Stimulated activated naive CD8-positive, alpha-beta T cell treated with anti-CD3 and anti-CD28 coated beads, Interleukin-15, Interleukin-2, amounts not matched to agents 100 ng/mL and 50 ng/mL, for 24 hours (primary cell): ENCODE measurements around the gene CEP43.

Source experiments
- H3K27ac Mint-ChIP-seq: one replicate; pipeline ENCODE4 v1.8.0; 2021; ENCODE audit warnings: mild to moderate bottlenecking, mixed read lengths
- H3K27me3 Mint-ChIP-seq: one replicate; pipeline ENCODE4 v1.8.0; 2021; ENCODE audit warnings: mixed read lengths
- H3K36me3 Mint-ChIP-seq: one replicate; pipeline ENCODE4 v1.8.0; 2021; ENCODE audit warnings: low read depth, mixed read lengths
- H3K4me1 Mint-ChIP-seq: one replicate; pipeline ENCODE4 v1.8.0; 2021; ENCODE audit warnings: low read depth, mixed read lengths
- H3K4me3 Mint-ChIP-seq: one replicate; pipeline ENCODE4 v1.8.0; 2021; ENCODE audit warnings: mild to moderate bottlenecking, mixed read lengths
- H3K9me3 Mint-ChIP-seq: one replicate; pipeline ENCODE4 v1.8.0; 2021; ENCODE audit warnings: mixed read lengths

Gene CEP43

DNA sequence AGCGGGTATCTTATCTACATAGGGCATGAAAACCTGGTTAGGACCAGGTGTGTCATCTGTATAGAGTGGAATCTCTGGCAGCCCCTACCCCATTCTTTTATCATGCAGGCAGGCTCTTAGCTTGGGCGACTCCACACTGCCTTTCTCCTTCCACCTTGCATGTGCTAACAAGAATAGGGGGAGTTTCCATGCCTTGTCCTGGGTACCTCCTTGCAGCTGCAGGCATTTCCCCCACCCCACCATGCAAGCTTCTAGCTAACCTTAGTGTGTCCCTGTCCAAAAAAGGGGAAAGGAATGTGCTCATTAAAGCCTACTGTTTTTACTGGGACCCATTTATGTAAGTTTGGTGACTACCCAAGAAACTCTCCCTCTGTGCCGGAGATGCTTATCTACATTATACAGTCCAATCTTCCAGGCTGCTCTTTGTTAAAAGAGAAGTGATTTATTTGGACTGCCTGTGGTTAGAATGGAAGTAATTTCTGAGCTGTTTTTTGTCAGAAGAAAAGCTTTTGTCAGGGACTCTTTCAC lies 10.5 kb upstream of the CEP43 start:
- H3K9me3 Mint-ChIP-seq: no peaks in the 10 kb centered on the region
- H3K27ac Mint-ChIP-seq: no peak overlapping the region
- H3K36me3 Mint-ChIP-seq: peaks cover 30% of the 10 kb centered on the region
- no peaks in the 10 kb centered on the region for H3K27me3 Mint-ChIP-seq
- H3K4me1 Mint-ChIP-seq: no peaks in the 10 kb centered on the region
- H3K4me3 Mint-ChIP-seq: no peak overlapping the region

DNA sequence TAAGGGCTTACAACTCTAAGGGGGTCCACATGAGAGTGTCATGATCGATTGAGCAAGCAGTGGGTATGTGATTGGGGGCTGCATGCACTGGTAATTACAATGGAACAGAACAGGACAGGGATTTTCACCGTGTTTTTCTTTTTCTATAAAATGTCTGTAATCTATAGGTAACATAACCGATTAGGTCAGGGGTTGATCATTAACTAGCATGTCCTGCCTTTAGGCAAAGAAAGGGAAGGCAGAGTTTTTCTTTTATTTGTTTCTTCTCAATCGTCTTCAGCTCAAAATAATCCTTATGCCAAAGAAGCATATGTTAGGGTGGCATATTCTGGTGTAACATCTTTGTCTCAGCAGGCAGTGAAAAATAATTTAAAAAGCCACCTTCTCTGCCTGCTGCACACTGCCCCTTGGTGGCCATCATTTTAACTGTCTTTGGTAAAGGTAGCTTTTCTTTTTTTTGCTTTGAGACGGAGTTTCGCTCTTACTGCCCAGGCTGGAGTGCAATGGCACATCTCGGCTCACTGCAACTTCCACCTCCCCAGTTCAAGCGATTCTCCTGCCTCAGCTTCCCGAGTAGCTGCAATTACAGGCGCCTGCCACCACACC lies 9.7 kb upstream of the CEP43 start:
- Mint-ChIP-seq H3K4me1 (no peaks in the 10 kb centered on the region), H3K27me3 (no peaks in the 10 kb centered on the region), H3K27ac (no peak overlapping the region), H3K9me3 (no peaks in the 10 kb centered on the region), H3K36me3 (peaks cover 36% of the 10 kb centered on the region), H3K4me3 (no peak overlapping the region)

DNA sequence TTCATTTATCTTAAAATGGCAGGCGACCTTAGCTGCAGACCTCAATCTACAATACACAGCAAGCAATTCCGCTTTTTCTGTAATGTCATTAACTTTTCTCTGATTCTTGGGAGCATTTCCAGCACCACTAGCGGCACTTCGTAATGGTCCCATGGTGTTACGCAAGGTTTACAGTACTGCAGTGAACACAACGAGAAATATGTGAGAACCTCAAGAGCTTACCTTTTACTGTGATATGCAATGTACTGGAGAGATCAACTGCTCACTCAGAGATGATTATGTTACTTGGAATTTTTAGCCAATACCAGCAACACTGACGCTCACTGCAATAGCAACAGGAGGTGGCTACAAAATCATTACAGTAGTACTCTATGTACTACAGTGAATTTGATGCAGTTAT lies 2.8 kb upstream of the CEP43 start:
- H3K36me3 Mint-ChIP-seq: peaks cover 52% of the 10 kb centered on the region
- peaks cover 23% of the 10 kb centered on the region for H3K4me1 Mint-ChIP-seq
- no peaks in the 10 kb centered on the region for H3K27me3 Mint-ChIP-seq
- H3K4me3 Mint-ChIP-seq: no peak overlapping the region
- H3K27ac Mint-ChIP-seq: no peak overlapping the region
- H3K9me3 Mint-ChIP-seq: no peaks in the 10 kb centered on the region

DNA sequence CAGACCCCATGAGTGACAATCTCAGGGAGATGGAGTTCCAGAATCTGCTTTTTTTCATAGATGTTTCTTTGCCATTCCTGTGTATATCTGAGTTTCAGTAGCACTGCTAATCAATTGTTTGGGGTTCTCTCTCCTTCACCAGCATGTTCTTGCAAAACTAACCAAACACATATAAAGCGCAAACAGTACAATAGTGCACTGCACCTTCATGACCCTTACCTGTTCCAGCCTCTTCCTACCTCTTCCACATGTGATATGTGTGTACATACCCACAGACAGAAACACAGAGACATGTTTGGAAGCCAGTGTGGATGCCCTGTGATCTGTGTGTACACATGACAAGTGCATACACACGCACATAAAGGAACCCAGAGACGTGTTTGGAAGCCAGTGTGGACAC lies 1.8 kb upstream of the CEP43 start:
- peaks cover 28% of the 10 kb centered on the region for H3K4me1 Mint-ChIP-seq
- peak overlapping the region; percentile 90 for H3K4me3 Mint-ChIP-seq
- peak overlapping the region; percentile 59 for H3K27ac Mint-ChIP-seq
- peaks cover 54% of the 10 kb centered on the region for H3K36me3 Mint-ChIP-seq
- no peaks in the 10 kb centered on the region for H3K27me3 Mint-ChIP-seq
- no peaks in the 10 kb centered on the region for H3K9me3 Mint-ChIP-seq

DNA sequence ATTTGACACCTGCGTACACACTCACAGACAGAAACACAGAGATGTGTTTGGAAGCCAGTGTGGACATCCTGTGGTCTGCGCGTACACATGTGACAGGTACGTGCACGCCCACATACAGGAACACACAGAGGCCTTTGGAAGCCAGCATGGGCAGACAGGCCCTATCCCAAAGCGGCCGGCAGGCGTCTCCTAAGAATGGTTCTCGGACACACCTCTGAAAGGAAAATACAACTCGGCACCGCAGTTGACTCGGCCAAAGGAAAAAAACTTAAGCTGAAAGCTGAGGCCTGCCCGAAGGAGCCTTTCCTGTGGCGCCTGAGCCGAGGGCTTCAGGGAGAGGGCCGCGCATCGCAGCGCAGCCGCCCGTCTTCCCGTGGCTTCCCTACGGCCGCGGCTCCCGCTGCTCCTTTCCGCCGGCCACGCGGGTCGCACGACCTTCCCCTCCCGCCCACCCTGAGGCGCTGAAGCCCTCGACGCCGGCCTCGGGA lies 1.4 kb upstream of the CEP43 start:
- Mint-ChIP-seq H3K27ac (peak overlapping the region; percentile 59), H3K9me3 (no peaks in the 10 kb centered on the region), H3K27me3 (no peaks in the 10 kb centered on the region), H3K4me3 (peak overlapping the region; percentile 90), H3K4me1 (peaks cover 28% of the 10 kb centered on the region), H3K36me3 (peaks cover 49% of the 10 kb centered on the region)

DNA sequence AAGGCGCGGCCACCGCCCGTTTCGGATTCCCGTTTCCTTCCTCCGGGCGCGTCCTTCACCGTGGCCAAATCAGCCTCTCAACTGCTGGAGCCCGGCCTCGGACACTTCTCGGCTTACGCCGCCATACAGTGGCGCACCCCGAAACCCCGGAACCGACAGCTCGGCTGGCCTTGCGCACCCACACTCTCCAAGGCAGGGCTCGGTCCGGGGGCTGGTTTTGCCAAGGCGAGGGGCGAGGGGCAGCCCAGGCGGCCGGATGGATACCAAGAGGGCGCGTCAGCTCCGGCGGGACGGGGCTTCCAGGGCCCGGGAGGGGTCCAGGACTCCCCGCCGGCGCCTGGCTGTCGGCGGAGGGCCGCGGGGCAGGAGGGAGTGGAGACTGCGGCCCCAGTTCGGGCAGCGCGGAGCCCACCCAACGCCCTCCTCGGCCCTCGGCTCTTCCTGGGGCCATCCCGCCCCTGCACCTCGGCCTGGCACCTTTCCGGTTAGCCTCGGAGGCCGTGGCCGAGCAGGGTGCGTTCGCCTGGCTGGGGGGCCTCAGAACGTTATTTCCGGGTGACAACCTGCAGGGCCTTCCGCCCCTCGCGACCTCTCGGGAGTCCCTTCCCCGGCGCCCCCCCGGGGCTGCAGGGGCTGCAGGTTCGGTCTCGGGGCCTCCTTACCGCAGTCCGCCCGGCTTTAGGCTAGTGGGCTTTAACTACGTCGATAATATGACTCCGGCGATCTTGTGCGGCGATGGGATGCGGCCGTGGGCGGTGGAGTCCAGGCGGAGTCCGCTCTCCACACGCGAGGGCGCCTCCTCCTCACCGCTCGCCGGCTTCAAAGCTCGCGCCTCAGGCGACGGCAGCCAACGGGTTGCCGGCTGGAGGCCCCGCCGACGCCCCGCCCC lies 697 bp upstream of the CEP43 start:
- Mint-ChIP-seq H3K4me3 (peak overlapping the region; percentile 90), H3K4me1 (peaks cover 28% of the 10 kb centered on the region), H3K27me3 (no peaks in the 10 kb centered on the region), H3K27ac (peak overlapping the region; percentile 87), H3K36me3 (peaks cover 48% of the 10 kb centered on the region), H3K9me3 (no peaks in the 10 kb centered on the region)

DNA sequence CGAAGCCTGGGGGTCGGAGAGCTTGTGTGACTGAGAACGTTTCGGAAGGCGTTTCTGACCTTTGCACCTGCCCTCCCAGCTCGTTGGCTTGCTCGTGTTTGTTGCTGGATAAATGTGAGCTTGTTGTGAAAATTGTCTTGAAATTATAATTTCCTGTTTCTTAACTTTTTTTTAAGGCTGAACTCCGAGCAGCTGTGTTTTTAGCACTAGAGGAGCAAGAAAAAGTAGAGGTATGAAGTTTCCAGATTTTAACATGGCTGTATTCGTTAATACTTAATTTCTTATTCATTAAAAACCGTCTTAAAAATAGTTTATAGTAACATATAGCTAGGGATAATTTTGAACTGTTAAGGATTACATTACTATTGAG lies 672 bp downstream of the CEP43 start:
- no peaks in the 10 kb centered on the region for H3K9me3 Mint-ChIP-seq
- peak overlapping the region; percentile 90 for H3K4me3 Mint-ChIP-seq
- no peaks in the 10 kb centered on the region for H3K27me3 Mint-ChIP-seq
- peaks cover 43% of the 10 kb centered on the region for H3K36me3 Mint-ChIP-seq
- H3K4me1 Mint-ChIP-seq: peaks cover 28% of the 10 kb centered on the region
- H3K27ac Mint-ChIP-seq: peak overlapping the region; percentile 61

DNA sequence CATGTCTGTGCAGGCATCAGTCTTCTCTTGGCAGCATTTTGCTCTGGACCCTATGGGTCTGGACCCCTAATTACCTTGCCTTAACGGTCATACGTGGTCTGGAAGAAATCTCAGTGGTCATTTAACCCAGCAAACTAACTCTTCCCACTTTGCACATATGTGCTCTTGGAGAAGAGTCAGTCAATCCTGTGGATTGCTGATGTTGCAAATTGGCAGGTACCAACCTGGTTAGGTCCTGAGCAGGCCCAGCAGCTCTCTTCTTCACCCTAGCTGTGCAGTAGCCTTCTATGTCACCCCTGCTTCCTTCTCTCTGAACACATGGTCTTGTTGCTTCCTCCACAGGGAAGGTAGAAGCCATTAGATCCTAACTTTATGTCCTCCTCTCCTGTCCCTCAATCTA lies 1.6 kb downstream of the CEP43 start:
- peaks cover 28% of the 10 kb centered on the region for H3K4me1 Mint-ChIP-seq
- peak overlapping the region; percentile 14 for H3K27ac Mint-ChIP-seq
- H3K4me3 Mint-ChIP-seq: peak overlapping the region; percentile 90
- no peaks in the 10 kb centered on the region for H3K27me3 Mint-ChIP-seq
- H3K36me3 Mint-ChIP-seq: peaks cover 46% of the 10 kb centered on the region
- no peaks in the 10 kb centered on the region for H3K9me3 Mint-ChIP-seq

DNA sequence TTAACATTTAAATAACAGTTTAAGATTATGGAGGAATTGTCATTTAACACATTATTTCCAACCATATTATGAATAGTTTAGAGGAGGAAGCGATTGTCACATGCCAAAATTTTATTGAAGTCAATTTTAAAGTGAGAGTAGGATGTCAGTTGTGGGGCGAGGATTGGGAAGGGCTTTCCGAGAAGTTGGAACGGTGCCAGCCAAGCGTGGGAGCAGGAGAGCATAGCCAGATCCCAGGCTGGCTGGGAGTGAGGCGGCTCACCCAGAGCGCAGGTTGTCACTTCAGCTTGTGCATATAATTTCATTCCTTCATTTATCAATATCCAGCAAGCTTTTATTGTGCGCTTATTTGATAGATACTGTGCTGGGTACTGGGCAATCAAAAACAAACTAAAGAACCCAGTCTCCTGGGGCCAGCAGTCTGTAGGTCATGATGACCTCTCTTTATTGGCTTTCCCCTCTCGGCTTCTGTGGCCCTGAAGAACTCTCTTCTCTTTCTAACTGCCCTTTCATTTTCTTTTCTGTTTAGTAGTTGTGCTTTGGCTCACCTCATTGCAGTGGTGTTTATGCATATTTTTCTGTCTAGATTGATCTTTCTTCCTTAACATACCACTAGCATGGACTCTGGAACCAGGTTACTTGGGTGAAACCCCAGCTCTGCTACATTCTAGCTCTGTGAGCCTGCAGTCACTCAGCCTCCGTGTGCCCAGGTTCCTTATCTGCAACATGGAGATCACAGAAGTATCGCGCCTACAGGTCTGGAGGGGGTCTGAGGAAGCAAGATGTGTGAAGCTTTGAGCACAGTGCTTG lies 6.4 kb downstream of the CEP43 start:
- no peak overlapping the region for H3K4me3 Mint-ChIP-seq
- H3K36me3 Mint-ChIP-seq: peaks cover 66% of the 10 kb centered on the region
- no peak overlapping the region for H3K27ac Mint-ChIP-seq
- H3K27me3 Mint-ChIP-seq: no peaks in the 10 kb centered on the region
- peaks cover 14% of the 10 kb centered on the region for H3K4me1 Mint-ChIP-seq
- no peaks in the 10 kb centered on the region for H3K9me3 Mint-ChIP-seq

DNA sequence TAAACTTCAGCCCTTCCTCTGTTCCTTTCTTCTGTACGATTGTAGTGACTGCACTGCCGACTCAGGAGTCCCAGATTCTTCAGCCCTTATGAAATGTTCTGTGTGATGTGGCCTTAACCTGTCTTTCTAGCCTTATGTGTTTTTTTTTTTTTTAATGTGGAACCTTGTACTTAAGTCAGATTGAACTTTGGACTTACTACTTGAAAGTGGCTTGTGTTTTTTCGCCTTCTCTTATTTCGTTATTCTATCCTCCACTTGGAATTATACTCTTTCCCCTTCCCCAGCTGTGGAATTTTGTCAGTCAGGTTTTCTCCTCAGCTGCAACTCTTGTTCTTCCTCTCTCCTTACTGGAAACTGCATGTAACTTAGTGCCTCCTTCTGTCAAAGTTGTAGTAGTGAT lies 8.8 kb downstream of the CEP43 start:
- no peak overlapping the region for H3K27ac Mint-ChIP-seq
- H3K27me3 Mint-ChIP-seq: no peaks in the 10 kb centered on the region
- H3K4me1 Mint-ChIP-seq: no peaks in the 10 kb centered on the region
- H3K9me3 Mint-ChIP-seq: no peaks in the 10 kb centered on the region
- peaks cover 70% of the 10 kb centered on the region for H3K36me3 Mint-ChIP-seq
- no peak overlapping the region for H3K4me3 Mint-ChIP-seq

DNA sequence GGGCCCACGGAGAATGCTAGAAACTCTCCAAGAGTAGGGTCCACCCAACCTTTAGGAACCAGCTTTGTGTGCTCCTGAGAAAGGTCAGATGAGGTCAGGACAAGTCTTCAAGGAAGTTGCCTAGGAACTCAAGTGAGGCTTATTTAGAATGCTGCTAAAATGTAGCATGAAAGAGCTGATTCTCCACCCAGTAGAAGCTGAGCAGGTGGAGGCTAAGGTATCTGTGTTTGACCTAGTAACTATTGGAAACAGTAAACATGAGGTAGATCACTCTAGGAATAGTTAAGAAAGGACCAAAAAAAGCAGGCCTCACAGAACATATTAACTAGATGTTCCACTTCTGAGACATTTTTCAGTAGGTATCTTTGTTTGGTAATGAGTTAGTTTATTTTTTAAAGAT lies 13.9 kb downstream of the CEP43 start:
- no peak overlapping the region for H3K27ac Mint-ChIP-seq
- no peaks in the 10 kb centered on the region for H3K9me3 Mint-ChIP-seq
- no peak overlapping the region for H3K4me3 Mint-ChIP-seq
- no peaks in the 10 kb centered on the region for H3K4me1 Mint-ChIP-seq
- H3K27me3 Mint-ChIP-seq: no peaks in the 10 kb centered on the region
- H3K36me3 Mint-ChIP-seq: peaks cover 72% of the 10 kb centered on the region

DNA sequence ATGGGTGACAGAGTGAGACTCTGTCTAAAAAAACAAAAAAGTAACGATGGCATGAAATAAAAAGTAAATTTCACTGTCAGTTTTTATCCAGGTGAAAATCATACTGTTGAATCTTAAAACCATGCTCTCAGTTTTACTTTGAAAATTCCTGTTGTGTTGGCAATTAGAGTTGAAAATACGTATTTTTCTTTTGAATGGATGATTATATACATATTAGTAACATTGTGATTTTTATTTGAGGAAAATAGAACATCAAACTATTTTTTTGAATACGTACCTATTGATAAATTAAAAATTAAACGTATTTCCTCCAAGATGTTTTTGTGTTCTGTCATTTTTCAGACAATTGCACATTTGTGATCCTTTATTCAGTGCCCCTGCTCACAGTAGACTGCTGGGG lies 14.7 kb downstream of the CEP43 start:
- no peaks in the 10 kb centered on the region for H3K27me3 Mint-ChIP-seq
- H3K27ac Mint-ChIP-seq: no peak overlapping the region
- peaks cover 69% of the 10 kb centered on the region for H3K36me3 Mint-ChIP-seq
- H3K4me3 Mint-ChIP-seq: no peak overlapping the region
- no peaks in the 10 kb centered on the region for H3K4me1 Mint-ChIP-seq
- no peaks in the 10 kb centered on the region for H3K9me3 Mint-ChIP-seq

DNA sequence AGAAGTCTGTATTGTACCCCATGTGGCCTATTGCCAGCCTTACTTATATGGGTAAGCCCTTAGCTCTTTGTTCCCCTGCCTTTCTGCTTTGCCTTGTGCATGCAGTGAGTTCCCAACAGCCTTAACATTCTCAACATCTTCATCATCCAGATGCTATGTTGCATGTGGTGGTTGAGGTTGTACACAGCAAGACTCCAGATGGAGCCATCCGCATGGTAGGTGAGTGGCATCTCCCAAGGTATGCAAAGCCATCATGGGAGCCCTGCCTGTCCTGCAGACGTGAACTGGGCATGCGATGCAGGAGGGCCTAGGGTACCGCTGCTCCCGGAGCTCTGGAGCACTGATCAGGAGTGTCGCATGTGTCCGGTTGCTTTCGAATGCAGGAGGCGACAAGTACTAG lies 16.1 kb downstream of the CEP43 start:
- Mint-ChIP-seq H3K4me3 (no peak overlapping the region), H3K27me3 (no peaks in the 10 kb centered on the region), H3K36me3 (peaks cover 67% of the 10 kb centered on the region), H3K9me3 (no peaks in the 10 kb centered on the region), H3K4me1 (no peaks in the 10 kb centered on the region), H3K27ac (no peak overlapping the region)

DNA sequence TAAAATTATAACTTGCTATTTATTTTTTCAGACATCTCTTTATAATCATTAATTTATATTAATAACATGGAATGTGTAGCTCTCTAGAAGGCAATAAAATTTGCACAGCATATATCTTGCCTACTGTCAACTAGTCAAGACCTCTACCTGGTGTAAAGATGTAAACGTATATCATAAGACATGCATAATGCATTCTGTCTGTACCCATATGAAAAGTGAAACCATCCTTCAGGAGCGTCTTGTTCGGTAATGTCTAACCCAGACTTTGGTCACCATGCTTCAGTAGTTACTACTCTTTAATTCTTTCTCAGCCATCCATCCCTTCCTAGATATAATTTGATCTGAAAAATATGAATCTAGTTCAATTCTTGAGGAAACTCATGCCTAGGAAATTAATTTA lies 21.0 kb downstream of the CEP43 start:
- Mint-ChIP-seq H3K4me3 (no peak overlapping the region), H3K36me3 (peaks cover 38% of the 10 kb centered on the region), H3K9me3 (no peaks in the 10 kb centered on the region), H3K27ac (no peak overlapping the region), H3K27me3 (no peaks in the 10 kb centered on the region), H3K4me1 (no peaks in the 10 kb centered on the region)

DNA sequence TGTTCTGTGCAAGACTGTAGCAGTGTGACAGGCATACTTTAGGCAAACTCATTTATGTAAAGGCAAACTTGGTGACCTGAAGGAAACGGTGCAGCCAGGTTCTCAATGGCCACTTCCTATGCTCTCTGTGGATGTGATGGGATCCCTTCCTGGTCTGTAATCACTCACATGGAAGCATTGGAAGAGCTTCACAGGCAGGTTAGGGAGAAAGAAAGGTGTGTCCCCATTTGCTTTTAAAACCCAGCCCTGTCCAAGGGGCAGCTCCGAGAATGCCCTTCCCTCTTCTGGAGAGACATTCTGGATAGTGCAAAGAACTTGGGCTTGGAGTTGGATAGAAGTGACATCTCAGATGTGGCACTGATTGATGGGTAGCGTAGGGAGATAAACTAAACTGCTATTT lies 28.1 kb downstream of the CEP43 start:
- Mint-ChIP-seq H3K36me3 (peaks cover 53% of the 10 kb centered on the region), H3K4me1 (peaks cover 7% of the 10 kb centered on the region), H3K9me3 (no peaks in the 10 kb centered on the region), H3K27me3 (no peaks in the 10 kb centered on the region), H3K4me3 (no peak overlapping the region), H3K27ac (no peak overlapping the region)
